KMS-11 (cell line): ENCODE measurements around the gene RAE1.
A peak's percentile ranks its signal among the peaks of the same experiment; 100 is the strongest.

Source experiments
- H2AFZ ChIP-seq: fragments of 200-600 bp; sonication (generic); 2 replicates; pipeline ENCODE4 v1.6.1; 2016; ENCODE audit warnings: antibody characterized with exemption, mixed run types, low read depth
- H3K27ac ChIP-seq: fragments of 200-600 bp; sonication (generic); 2 replicates; pipeline ENCODE4 v1.6.1; 2016; ENCODE audit warnings: mild to moderate bottlenecking, mixed run types
- H3K27me3 ChIP-seq: fragments of 200-600 bp; sonication (generic); 2 replicates; pipeline ENCODE4 v1.6.1; 2017; ENCODE audit warnings: mild to moderate bottlenecking, low read depth, mixed run types, moderate library complexity; ENCODE audit not compliant: insufficient read depth
- H3K36me3 ChIP-seq: fragments of 200-600 bp; sonication (generic); 2 replicates; pipeline ENCODE4 v1.6.1; 2017; ENCODE audit warnings: mild to moderate bottlenecking, mixed run types; ENCODE audit not compliant: insufficient read depth
- H3K4me1 ChIP-seq: fragments of 200-600 bp; sonication (generic); 2 replicates; pipeline ENCODE4 v1.6.1; 2016; ENCODE audit warnings: mild to moderate bottlenecking, low read depth, mixed run types; ENCODE audit not compliant: poor library complexity, severe bottlenecking
- H3K4me2 ChIP-seq: fragments of 200-600 bp; sonication (generic); 2 replicates; pipeline ENCODE4 v1.7.0; 2016; ENCODE audit warnings: mild to moderate bottlenecking, mixed run types
- H3K4me3 ChIP-seq: fragments of 200-600 bp; sonication (generic); IDR thresholded peaks from 2 replicates; pipeline ENCODE4 v1.6.1; 2017; ENCODE audit warnings: low read depth, low read length, mixed read lengths; ENCODE audit not compliant: insufficient read depth
- H3K79me2 ChIP-seq: fragments of 200-600 bp; sonication (generic); 2 replicates; pipeline ENCODE4 v1.6.1; 2016; ENCODE audit warnings: low read depth, mixed run types; ENCODE audit not compliant: insufficient read depth
- H3K9ac ChIP-seq: fragments of 200-600 bp; sonication (generic); 2 replicates; pipeline ENCODE4 v1.6.1; 2016; ENCODE audit warnings: mild to moderate bottlenecking, mixed run types
- H4K20me1 ChIP-seq: fragments of 200-600 bp; sonication (generic); 2 replicates; pipeline ENCODE4 v1.6.1; 2016; ENCODE audit warnings: mild to moderate bottlenecking, mixed run types; ENCODE audit not compliant: insufficient read depth
- CTCF ChIP-seq: fragments of 200-600 bp; sonication (generic); conservative IDR thresholded peaks from 2 replicates; pipeline ENCODE4 v1.6.1; 2017; ENCODE audit warnings: low read depth, mild to moderate bottlenecking, antibody characterized with exemption, low read length, moderate library complexity, mixed read lengths

The RAE1 gene

GRCh38 chr20:57398901-57399535, 48.0 kb downstream of the RAE1 start:
- TF ChIP-seq CTCF, result no peak
- Histone ChIP-seq H3K4me3 (no peak overlapping the region), H3K4me1 (peaks cover 75% of the 10 kb centered on the region), H3K27ac (peak overlapping the region; percentile 82), H3K9ac (peak overlapping the region; percentile 46; the same call in 1 of the 2 replicates), H3K79me2 (peaks cover 90% of the 10 kb centered on the region), H3K36me3 (peaks cover 7% of the 10 kb centered on the region), H3K4me2 (peak overlapping the region; percentile 94), H3K27me3 (no peaks in the 10 kb centered on the region), H4K20me1 (peaks cover 42% of the 10 kb centered on the region), H2AFZ (no peak overlapping the region)

GRCh38 chr20:57399587-57400155, 48.6 kb downstream of the RAE1 start:
- peaks cover 42% of the 10 kb centered on the region for H4K20me1 ChIP-seq
- peak overlapping the region; percentile 94 for H3K4me2 ChIP-seq
- TF ChIP-seq CTCF, result no peak
- no peaks in the 10 kb centered on the region for H3K27me3 ChIP-seq
- peaks cover 7% of the 10 kb centered on the region for H3K36me3 ChIP-seq
- H3K27ac ChIP-seq, result peak overlapping the region; percentile 82
- peaks cover 68% of the 10 kb centered on the region for H3K4me1 ChIP-seq
- no peak overlapping the region for H3K4me3 ChIP-seq
- H3K9ac ChIP-seq, result peak overlapping the region; percentile 46; the same call in 1 of the 2 replicates
- H2AFZ ChIP-seq, result no peak overlapping the region
- H3K79me2 ChIP-seq, result peaks cover 90% of the 10 kb centered on the region

- Histone ChIP-seq H3K79me2 (peaks cover 90% of the 10 kb centered on the region), H3K27ac (peak overlapping the region; percentile 82; the same call in 1 of the 2 replicates), H3K4me3 (no peak overlapping the region), H3K9ac (peak overlapping the region; percentile 46; the same call in 1 of the 2 replicates), H2AFZ (no peak overlapping the region), H4K20me1 (peaks cover 40% of the 10 kb centered on the region), H3K4me2 (peak overlapping the region; percentile 94), H3K36me3 (peaks cover under 1% of the 10 kb centered on the region), H3K27me3 (no peaks in the 10 kb centered on the region), H3K4me1 (peaks cover 62% of the 10 kb centered on the region)
- no peak for TF ChIP-seq CTCF
Observed at GRCh38 chr20:57400231-57400701, 49.2 kb downstream of the RAE1 start.

GRCh38 chr20:57400821-57401564, 49.9 kb downstream of the RAE1 start:
- H4K20me1 ChIP-seq, result peaks cover 40% of the 10 kb centered on the region
- H2AFZ ChIP-seq, result no peak overlapping the region
- no peak overlapping the region for H3K9ac ChIP-seq
- H3K27me3 ChIP-seq, result no peaks in the 10 kb centered on the region
- peaks cover 55% of the 10 kb centered on the region for H3K4me1 ChIP-seq
- no peak overlapping the region for H3K4me2 ChIP-seq
- no peak for TF ChIP-seq CTCF
- no peak overlapping the region for H3K27ac ChIP-seq
- H3K4me3 ChIP-seq, result no peak overlapping the region
- no peaks in the 10 kb centered on the region; the same call in none of the 2 replicates for H3K36me3 ChIP-seq
- H3K79me2 ChIP-seq, result peaks cover 89% of the 10 kb centered on the region
